ENCODE data around the gene MPC1. TPM values are rescaled to one million over a fixed set of nuclear protein-coding genes. Genes with fewer than 3 reads are reported as not detected.

The MPC1 gene
- total and polyA plus RNA-seq, 10 donors: 29.1 to 58.6 (median 37.7) TPM

DNA sequence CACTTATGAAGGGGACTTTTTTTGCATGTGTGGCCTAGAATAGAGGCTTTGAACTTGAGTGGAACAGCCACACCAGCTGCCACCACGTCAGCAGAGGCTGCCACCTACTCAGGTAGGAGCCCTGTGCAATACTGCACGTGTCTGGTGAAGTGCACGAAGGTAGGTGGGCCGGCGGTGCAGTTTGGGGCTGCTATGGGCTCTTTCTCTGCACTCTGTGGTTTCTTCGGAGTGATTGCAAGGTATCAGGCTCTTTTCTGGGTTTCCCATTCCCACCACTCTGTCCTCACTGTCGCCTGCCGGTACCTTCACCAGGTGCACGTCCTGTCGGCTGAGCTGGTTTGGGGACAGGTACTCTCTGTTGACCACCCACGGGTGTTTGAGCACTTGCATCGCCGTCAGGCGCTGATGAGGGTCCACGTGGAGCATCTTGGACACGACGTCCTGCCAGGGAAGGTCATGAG is 30.8 kb upstream of the MPC1 start:
- H3K4me1 ChIP-seq: peaks cover 0 to 83% (median 23%) of the 10 kb centered on the region in 6 donors
- no peak overlapping the region for H3K4me3 ChIP-seq
- no peak for TF ChIP-seq POLR2A (IDR thresholded peaks at IDR 0.05)
- TF ChIP-seq CTCF (IDR thresholded peaks at IDR 0.05 in 8 of 11, conservative IDR thresholded peaks at IDR 0.05 in 3 of 11): no peak
- TF ChIP-seq POLR2AphosphoS5 (IDR thresholded peaks at IDR 0.05): no peak
- no peaks in the 10 kb centered on the region for H3K27me3 ChIP-seq (replicated peaks in 1 of 7)
- H3K9me3 ChIP-seq: no peaks in the 10 kb centered on the region
- peak; percentile 68 for DNase-seq
- peak overlapping the region in 1 of 8 donors; percentile 21 for H3K27ac ChIP-seq
- peaks cover 0 to 91% (median 11%) of the 10 kb centered on the region in 6 donors for H3K36me3 ChIP-seq
- 84 to 94% (median 90%) methylated on average over 17 of the region's 17 CpGs for WGBS, 5 donors
- intact Hi-C loops (cut with DNase I; ENCODE audit: low total_unique reads): no loop called here

DNA sequence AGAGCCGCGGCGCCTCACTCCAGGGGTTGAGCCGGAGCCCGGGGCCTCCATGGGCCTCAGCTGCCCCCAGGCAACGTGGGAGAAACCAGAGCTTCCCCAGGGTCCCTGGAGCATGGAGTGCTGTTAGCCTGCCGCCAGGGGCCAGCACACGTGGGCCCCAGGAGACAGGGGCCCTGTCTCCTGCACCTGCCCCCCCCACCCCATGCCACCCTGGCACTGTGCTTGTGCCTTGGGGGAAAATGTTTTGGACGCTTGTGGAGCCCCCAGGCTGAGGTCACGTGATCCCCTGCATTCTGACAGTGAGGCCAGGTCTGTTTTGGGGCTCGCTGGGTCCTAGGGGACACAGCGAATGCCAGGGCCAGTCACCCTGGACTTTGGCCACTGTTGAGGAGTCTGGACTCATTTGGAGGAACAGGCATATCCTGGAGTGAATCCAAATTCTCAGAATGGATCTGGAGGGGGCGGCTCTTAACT is 30.2 kb upstream of the MPC1 start:
- peaks cover 0 to 86% (median 10%) of the 10 kb centered on the region in 6 donors for H3K36me3 ChIP-seq
- no peak for DNase-seq
- H3K4me3 ChIP-seq: no peak overlapping the region
- no peaks in the 10 kb centered on the region for H3K27me3 ChIP-seq (replicated peaks in 1 of 7)
- intact Hi-C loops (cut with DNase I; ENCODE audit: low total_unique reads): no loop called here
- no peaks in the 10 kb centered on the region for H3K9me3 ChIP-seq
- 89 to 98% (median 94%) methylated on average over 8 to 13 of the region's 13 CpGs for WGBS, 5 donors
- no peak for TF ChIP-seq POLR2AphosphoS5 (IDR thresholded peaks at IDR 0.05)
- no peak for TF ChIP-seq CTCF (IDR thresholded peaks at IDR 0.05 in 8 of 11, conservative IDR thresholded peaks at IDR 0.05 in 3 of 11)
- no peak for TF ChIP-seq POLR2A (IDR thresholded peaks at IDR 0.05)
- H3K4me1 ChIP-seq: peaks cover 0 to 78% (median 20%) of the 10 kb centered on the region in 6 donors
- H3K27ac ChIP-seq: no peak overlapping the region

DNA sequence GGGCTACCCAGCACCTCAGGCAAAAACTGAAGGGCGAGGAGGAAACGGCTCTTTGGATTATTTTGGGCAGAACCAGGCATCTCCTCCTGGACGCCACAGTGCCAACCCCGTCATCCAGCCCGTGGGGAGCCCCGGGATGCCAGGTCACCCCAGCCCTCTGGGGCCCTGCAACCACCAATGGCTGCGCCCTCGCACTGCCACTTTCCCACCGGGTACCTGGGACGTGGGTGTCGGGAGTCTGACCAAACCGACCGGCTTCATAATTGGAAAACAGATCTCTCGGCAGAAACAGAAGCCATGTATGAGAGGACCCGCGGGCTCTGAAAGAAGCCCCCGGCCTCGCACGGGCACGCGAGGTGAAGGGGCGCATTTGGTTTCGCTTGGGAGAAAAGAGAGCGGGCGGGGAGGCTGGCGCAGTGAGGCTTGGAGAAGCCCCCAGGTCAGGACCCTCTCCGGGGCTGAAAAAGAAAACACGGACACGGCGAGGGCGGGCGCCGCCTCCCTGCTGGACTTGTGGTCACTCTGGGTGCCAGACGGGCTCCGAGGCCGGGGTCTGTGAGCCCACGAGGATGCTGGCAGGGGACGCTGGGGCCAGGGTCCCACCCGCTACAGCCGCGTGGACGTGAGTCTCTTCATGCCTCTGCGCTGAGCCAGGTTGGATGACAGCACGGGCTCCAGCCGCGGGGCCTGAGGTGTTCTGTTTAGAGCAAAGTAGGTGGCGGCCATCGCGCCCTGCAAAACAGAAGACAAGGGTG is 29.6 kb upstream of the MPC1 start:
- H3K36me3 ChIP-seq: peaks cover 0 to 80% (median 10%) of the 10 kb centered on the region in 6 donors
- H3K4me1 ChIP-seq: peaks cover 0 to 72% (median 18%) of the 10 kb centered on the region in 6 donors
- peak overlapping the region in 3 of 8 donors; percentile 36 to 70 (median 48) for H3K27ac ChIP-seq
- TF ChIP-seq CTCF (IDR thresholded peaks at IDR 0.05 in 8 of 11, conservative IDR thresholded peaks at IDR 0.05 in 3 of 11): no peak
- TF ChIP-seq POLR2AphosphoS5 (IDR thresholded peaks at IDR 0.05): peak in 1 of 3 donors; percentile 35
- DNase-seq: no peak
- peak overlapping the region in 1 of 8 donors; percentile 27 for H3K4me3 ChIP-seq
- 91 to 98% (median 94%) methylated on average over 47 to 49 of the region's 49 CpGs for WGBS, 5 donors
- intact Hi-C loops (cut with DNase I; ENCODE audit: low total_unique reads): no loop called here
- no peaks in the 10 kb centered on the region for H3K9me3 ChIP-seq
- no peaks in the 10 kb centered on the region for H3K27me3 ChIP-seq (replicated peaks in 1 of 7)

GRCh38 chr6:166411721-166412151 is 29.0 kb upstream of the MPC1 start:
- no peak for DNase-seq
- no peaks in the 10 kb centered on the region for H3K9me3 ChIP-seq
- H3K27me3 ChIP-seq (replicated peaks in 1 of 7): no peaks in the 10 kb centered on the region
- TF ChIP-seq POLR2AphosphoS5 (IDR thresholded peaks at IDR 0.05) (no peak), CTCF (IDR thresholded peaks at IDR 0.05 in 8 of 11, conservative IDR thresholded peaks at IDR 0.05 in 3 of 11) (no peak), POLR2A (IDR thresholded peaks at IDR 0.05) (no peak)
- H3K4me3 ChIP-seq: peak overlapping the region in 1 of 8 donors; percentile 27
- 52 to 62% (median 55%) methylated on average over 11 to 12 of the region's 12 CpGs for WGBS, 5 donors
- peaks cover 0 to 74% (median 10%) of the 10 kb centered on the region in 6 donors for H3K36me3 ChIP-seq
- H3K27ac ChIP-seq: peak overlapping the region in 4 of 8 donors; percentile 3 to 70 (median 42)
- intact Hi-C loops (cut with DNase I; ENCODE audit: low total_unique reads): no loop called here
- peaks cover 0 to 66% (median 17%) of the 10 kb centered on the region in 6 donors for H3K4me1 ChIP-seq
